Rectal smooth muscle tissue (tissue), 1 donor: ENCODE data around the gene EN2.

ENCODE experiments used
- H3K27ac ChIP-seq: one replicate; pipeline ENCODE4 v1.7.0; 2013; ENCODE audit warnings: low read depth, low read length, inconsistent platforms
- H3K27me3 ChIP-seq: one replicate; pipeline ENCODE4 v1.7.0; 2013; ENCODE audit warnings: low read length; ENCODE audit not compliant: control insufficient read depth, insufficient read depth
- H3K36me3 ChIP-seq: one replicate; pipeline ENCODE4 v1.7.0; 2013; ENCODE audit warnings: low read length; ENCODE audit not compliant: control insufficient read depth, insufficient read depth
- H3K4me1 ChIP-seq: one replicate; pipeline ENCODE4 v1.7.0; 2013; ENCODE audit warnings: low read length; ENCODE audit not compliant: control insufficient read depth, insufficient read depth
- H3K4me3 ChIP-seq: one replicate; pipeline ENCODE4 v1.7.0; 2013; ENCODE audit warnings: low read length
- H3K9ac ChIP-seq: one replicate; pipeline ENCODE4 v1.7.0; 2013; ENCODE audit warnings: low read length

Gene EN2

DNA sequence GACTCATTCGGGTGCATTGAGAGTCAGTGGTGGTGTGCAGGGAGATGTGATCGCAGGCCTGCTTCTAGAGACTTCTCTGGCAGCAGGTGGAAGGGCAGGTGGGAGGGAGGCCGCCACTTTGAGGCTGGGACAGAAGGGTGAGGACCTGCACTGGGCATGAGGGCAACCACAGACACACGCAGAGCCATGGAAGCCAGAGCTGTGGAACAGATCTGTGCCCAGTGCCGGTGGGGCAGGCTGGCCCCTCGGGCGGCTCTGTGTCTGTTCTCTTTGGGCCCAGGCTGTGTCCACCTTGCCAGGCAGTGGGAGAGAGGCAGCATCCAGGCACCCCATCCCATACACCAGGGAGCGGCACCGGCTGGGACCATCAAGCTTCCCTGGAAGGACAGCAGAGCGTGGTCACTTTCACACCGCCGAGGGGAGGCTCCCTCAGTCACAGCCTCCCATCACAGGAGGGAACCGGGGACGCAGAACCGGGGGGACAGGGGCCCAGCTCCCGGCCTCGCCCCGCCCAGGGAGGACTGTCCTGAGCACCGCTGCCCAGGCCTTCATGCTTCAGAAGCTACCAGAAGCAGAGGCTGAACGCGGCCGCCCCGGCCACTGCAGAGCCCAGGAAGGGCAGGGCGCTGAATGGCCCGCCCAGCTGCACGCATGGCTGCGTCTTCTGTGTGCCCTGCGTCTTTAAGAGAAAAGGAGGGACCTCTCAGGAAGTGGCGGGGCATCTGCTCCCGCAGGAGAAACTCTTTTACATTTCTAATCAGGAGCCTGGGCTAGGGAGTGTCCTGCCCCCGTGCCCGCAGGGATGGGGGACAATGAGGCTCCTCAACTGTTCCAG lies 32.1 kb downstream of the EN2 start:
- Histone ChIP-seq H3K4me1 (no peaks in the 10 kb centered on the region), H3K27ac (no peak overlapping the region), H3K4me3 (peak overlapping the region; percentile 71), H3K27me3 (peaks cover 8% of the 10 kb centered on the region), H3K36me3 (no peaks in the 10 kb centered on the region), H3K9ac (no peak overlapping the region)

DNA sequence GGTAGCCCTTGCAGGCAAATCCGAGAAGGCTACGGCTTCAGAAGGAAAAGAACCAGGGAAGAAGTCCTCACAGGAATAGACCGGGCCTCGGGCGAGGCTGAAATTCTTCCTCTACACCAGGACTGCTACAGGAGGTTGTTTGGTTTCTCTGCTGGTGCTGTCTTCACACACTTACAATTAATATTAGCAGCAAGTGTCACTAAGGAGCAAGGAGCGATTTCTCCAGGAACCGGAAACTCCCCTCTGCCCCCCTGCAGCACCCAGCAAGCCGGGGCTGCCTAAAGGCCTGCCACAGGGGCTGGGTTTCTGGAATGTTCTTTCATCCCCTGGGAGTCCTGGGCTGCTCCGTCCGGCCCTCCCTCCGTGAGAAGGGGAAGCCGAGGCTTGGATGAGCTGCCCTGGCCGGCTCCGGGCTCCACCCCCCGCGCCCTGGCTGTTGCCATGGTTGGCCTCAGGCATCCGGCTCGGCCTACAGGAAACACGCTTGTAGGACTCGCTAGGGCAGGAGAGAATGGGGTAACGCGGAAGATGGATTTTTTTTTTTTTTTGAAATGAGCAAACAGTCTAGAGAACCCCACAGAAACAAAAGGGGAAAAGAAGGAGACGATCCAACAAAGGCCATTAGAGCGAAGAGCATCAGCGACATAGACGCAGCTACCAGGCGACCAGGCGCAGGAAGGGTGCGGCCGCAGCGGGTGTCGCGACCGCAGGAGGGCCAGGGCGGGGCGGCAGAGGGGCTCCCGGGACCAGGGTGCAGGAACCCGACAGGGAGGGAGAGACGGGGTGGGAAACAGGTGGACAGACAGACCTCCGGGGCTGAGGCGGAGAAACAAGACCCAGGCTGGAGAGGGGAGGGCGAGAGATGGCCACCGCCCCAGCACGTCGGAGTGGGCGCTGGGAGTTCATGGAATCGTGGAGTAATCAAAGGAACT lies 33.0 kb downstream of the EN2 start:
- Histone ChIP-seq H3K4me1 (no peaks in the 10 kb centered on the region), H3K4me3 (peak overlapping the region; percentile 71), H3K27me3 (peaks cover 8% of the 10 kb centered on the region), H3K27ac (no peak overlapping the region), H3K36me3 (no peaks in the 10 kb centered on the region), H3K9ac (no peak overlapping the region)

DNA sequence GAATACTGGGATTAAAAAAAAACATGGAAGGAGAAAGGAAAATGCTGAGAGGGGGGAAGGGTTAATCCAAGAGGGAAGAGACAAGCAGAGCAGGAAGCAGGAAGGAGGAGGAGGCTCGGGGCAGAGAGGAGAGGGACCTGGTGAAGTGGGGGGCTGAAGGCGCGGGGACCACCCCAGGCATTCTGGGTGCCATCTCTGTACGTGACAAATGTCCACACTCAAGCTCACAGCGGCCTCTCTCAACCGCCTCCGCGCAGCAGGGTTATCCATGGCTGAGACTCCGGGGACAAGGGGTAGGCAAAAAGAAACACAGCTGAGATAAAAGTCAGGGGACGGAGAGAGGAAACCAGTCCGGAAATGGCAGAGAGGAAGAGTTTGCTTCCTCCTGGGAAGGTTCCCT lies 33.9 kb downstream of the EN2 start:
- H3K4me3 ChIP-seq: no peak overlapping the region

DNA sequence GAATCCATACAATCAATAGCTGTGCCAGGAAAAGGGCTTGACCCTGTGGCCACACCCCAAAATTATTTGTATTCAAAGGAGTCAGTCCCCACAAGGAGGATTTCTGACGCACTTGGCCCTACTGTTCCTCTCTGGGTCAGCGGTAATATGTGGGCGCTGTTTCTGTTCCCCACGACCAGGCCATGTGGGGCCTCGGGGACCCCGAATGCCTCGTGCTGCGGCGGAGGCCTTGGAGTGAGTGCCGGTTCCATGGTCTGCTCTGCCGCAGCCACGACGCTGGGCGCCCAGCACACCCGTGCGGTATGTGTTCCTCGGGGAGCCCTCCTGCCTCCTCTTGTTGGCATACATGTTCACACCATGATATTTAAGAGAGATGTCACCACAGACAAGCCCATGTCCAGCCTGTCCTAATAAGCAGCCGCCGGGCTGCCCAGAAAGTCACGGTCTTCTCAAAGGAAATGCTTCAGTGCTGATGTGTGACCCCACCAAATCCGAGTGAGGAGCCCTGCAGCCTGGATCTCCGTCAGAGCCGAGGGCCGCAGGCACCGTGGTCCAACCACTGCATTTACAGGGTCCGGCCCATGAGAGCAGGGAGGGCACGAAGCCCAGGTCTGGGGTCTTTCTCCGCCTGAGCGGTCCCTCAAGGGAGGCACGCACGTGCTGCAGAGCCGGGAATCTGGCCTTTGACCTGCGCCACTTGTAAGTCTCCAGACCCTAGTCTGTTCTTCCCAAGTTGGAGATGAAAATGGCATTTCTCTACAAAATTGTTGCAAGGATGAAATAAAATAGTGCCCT lies 36.0 kb downstream of the EN2 start:
- Histone ChIP-seq H3K27ac (no peak overlapping the region), H3K27me3 (no peaks in the 10 kb centered on the region), H3K4me1 (no peaks in the 10 kb centered on the region), H3K9ac (no peak overlapping the region), H3K36me3 (no peaks in the 10 kb centered on the region), H3K4me3 (no peak overlapping the region)

More for the DNA sequence above, 33.9 kb downstream of the EN2 start:
- peaks cover 6% of the 10 kb centered on the region for H3K27me3 ChIP-seq
- no peak overlapping the region for H3K27ac ChIP-seq
- no peaks in the 10 kb centered on the region for H3K36me3 ChIP-seq
- H3K4me1 ChIP-seq: no peaks in the 10 kb centered on the region
- H3K9ac ChIP-seq: no peak overlapping the region

DNA sequence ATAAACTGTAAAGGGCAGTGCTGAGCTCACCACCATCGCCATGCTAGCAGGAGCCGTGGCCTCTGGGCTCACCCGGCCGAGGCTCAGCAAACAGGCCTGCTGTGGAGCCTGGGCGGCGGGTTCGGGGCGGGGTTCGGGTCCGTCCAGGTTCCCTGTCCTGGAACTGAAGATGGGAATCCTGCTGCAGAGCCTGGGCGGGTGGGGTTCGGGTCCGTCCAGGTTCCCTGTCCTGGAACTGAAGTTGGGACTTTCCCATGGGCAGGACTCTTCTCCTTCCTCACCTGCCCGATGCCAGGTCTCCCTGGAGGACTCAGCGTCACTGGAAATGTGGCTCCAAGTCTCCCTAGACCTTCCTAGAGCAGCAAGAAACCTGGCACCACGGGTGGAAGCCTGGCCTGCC lies 36.6 kb downstream of the EN2 start:
- no peaks in the 10 kb centered on the region for H3K36me3 ChIP-seq
- H3K4me1 ChIP-seq: no peaks in the 10 kb centered on the region
- H3K9ac ChIP-seq: no peak overlapping the region
- no peak overlapping the region for H3K4me3 ChIP-seq
- no peak overlapping the region for H3K27ac ChIP-seq
- H3K27me3 ChIP-seq: no peaks in the 10 kb centered on the region

DNA sequence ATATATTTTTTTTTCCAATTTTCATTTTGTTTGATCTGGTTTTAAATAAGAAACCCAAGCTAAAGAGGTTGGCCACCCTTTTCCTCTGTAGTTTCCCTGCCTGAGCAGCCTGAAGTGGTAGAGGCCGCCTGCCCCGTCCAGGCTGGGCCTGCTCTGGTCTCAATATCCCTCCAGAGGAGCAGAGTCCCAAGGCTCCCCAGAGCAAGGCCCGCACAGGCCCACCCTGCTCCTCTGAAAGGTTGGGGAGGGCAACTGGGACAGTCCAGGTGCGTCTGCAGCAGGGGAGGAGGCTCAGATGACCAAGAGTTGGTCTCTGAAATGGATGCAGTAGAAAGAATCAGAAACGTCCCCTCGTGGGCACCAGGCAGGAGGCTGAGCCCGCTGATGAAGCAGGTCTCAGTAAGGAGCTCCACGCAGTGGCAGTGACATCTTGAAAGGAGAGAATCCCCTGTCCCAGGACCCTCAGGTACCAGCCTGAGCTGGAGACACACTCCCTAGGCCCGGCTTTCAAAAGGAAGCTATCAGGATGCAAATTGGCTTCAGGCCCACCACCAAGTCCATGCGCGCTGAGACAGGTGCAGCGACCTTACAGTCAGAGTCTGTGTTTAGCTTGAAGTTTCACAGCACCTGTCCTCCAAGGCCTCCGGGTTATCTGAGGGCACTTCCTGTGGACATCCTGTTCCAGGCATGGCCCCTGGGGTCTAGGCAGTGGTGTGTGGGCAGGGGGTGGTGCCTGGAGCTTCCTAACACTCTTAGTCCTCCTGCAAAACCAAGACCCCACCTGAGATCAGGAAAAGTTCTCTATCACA lies 37.7 kb downstream of the EN2 start:
- H3K4me3 ChIP-seq: no peak overlapping the region
- no peak overlapping the region for H3K27ac ChIP-seq
- H3K9ac ChIP-seq: no peak overlapping the region
- H3K36me3 ChIP-seq: no peaks in the 10 kb centered on the region
- no peaks in the 10 kb centered on the region for H3K4me1 ChIP-seq
- no peaks in the 10 kb centered on the region for H3K27me3 ChIP-seq

DNA sequence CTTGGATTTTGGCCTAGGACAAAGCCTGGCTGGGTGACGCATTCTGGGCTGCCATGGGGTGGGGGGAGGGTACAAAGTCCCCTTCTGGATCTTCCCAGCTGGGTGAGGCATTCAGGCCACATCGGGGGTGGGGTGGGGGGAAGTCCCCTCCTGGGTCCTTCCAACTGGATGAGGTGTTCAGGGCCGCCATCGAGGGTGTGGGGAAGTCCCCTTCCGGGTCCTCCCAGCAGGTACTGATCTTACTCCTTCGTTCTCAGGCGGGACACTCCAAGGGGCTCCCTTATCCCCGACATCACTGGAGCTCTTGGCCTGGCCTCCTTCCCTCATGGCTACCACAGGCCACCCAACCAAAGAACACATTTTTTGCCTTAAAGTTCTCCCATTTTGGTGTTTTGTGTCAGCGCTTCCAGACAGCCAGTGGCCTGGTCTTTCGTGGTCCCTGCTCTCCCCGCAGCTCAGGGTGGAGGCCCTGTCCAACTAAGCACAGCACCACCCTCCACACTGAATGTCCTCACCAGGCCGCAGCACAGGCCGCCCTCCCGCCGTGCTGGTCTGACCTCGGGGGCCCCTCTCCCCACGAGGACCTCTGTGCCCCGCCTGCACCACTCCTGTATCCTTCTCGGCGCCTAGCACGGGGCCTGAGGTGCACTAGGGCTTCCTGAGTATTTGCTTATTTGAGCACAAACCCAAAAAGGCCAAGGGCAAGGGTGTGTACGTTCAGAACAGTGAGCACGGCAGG lies 38.5 kb downstream of the EN2 start:
- no peaks in the 10 kb centered on the region for H3K4me1 ChIP-seq
- H3K27ac ChIP-seq: no peak overlapping the region
- no peaks in the 10 kb centered on the region for H3K27me3 ChIP-seq
- no peaks in the 10 kb centered on the region for H3K36me3 ChIP-seq
- H3K9ac ChIP-seq: no peak overlapping the region
- no peak overlapping the region for H3K4me3 ChIP-seq

DNA sequence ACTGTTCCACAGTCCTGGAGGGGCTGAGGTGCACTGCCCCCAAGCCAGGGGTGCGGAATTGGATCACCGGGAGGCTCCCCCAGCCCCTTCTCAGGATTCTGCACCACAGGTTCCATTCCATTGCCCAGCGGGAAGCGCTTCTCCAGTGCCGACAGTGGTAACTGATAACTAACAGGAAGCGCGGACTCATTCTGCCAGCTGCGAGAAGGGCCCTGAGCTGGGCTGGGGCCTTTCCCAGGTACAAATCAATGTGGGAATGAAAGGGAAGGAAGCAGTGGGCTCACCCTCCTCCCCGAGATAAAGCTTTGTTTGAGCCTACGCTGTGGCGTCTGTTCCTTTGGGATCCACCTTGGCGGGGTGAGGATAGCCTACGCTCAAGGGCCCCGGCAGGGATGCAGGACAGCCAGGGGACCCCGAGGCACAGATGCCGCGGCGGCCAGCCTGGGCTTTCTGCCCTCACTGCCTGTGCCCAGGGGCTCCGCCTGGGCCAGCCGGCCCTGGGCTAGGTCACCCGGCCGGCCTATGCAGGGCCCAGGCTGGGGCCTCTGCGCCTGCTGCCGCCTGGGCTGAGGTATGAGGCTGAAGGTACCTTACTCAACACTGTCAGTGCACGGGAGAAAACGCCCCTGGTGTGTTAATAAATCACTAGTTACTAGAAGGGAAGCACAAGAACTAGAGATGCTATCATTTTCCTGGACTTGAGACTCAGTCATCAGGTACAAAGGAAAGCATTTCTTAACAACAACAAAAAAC lies 39.4 kb downstream of the EN2 start:
- Histone ChIP-seq H3K36me3 (no peaks in the 10 kb centered on the region), H3K27me3 (no peaks in the 10 kb centered on the region), H3K4me1 (no peaks in the 10 kb centered on the region), H3K9ac (no peak overlapping the region), H3K4me3 (no peak overlapping the region), H3K27ac (no peak overlapping the region)

DNA sequence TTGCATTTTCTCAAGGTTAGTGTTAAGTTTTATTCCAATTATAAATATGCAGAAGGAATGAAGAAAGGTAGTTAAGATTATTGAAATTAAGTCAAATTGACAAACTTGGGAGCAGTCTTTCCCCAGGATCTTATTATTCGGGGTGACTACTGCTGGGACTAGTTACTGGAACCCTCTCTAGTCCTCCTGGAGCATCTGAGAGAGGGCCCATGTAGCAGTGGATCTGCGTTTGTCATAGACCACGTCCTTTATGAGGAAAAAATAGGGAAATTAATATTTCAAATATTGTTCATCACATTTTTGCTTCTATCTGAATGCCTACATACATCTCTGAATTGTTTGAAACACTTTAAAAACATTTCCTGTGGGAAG lies 47.5 kb downstream of the EN2 start:
- peaks cover 25% of the 10 kb centered on the region for H3K27me3 ChIP-seq
- no peaks in the 10 kb centered on the region for H3K4me1 ChIP-seq
- H3K4me3 ChIP-seq: no peak overlapping the region
- no peaks in the 10 kb centered on the region for H3K36me3 ChIP-seq
- H3K9ac ChIP-seq: no peak overlapping the region
- no peak overlapping the region for H3K27ac ChIP-seq

DNA sequence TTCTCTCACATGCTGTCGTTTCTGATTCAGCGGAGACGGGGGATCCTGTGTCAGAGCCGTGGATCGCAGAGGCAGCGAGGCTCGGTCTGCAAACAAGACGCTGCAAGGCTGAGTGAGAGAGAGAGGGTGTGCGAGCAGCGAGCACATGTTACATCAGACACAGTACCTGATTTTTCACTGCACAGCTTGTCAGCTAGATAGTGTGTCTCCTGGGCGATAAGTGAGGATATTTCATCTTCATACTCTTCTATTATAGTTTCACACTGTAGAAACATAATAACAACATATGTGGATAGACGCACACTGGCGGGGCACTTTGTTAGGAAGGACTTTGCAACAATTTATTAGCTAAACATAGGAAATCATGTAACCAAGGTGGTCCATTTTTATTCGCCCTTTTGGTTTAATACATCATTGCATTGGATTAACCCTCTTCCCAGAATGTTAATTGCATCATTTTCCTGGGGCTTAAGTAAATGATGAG lies 49.0 kb downstream of the EN2 start:
- peaks cover 27% of the 10 kb centered on the region for H3K27me3 ChIP-seq
- H3K36me3 ChIP-seq: no peaks in the 10 kb centered on the region
- no peak overlapping the region for H3K27ac ChIP-seq
- H3K4me1 ChIP-seq: no peaks in the 10 kb centered on the region
- no peak overlapping the region for H3K9ac ChIP-seq
- no peak overlapping the region for H3K4me3 ChIP-seq
